ENCODE measurements around the gene RARRES1. TPM values are rescaled to one million over a fixed set of nuclear protein-coding genes. Genes with fewer than 3 reads are reported as not detected.

Gene RARRES1
- total and polyA plus RNA-seq, 9 donors = 2.2 to 9.4 (median 4.1) TPM

GRCh38 chr3:158672215-158673176, 59.8 kb downstream of the RARRES1 start, which contains the start of gene LXN:
Gene LXN, minus strand, starts transcription at chr3:158672648. Its CDS starts 170 bp downstream, at chr3:158672478.
- H3K36me3 ChIP-seq (ENCODE audit: control insufficient read depth, insufficient read depth, low read length) = peaks cover 3% of the 10 kb centered on the region
- 11% methylated on average over 21 of the region's 30 CpGs for WGBS (ENCODE audit: insufficient coverage)

DNA sequence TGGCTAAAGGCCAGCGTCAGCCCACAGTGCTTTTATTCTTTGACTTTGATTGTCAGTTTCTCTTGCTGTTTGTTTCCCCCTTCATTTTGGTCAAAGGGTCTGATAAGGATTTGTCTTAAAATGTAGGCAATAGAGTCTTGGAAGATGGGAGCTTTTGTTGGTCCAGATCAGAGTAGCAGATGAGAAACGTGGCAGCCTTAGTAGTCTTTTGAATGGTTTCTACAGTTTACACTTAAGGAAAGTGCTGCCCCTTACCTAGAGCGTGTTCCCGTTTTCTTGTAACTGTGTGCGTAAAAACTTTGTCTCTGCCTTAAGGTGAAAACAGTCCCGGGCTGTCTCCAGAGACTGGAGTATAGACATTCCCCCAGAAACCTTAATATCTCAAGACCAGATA, 60.4 kb downstream of the RARRES1 start:
- Histone ChIP-seq H3K4me1 (ENCODE audit: control insufficient read depth, insufficient read depth, low read length) (no peaks in the 10 kb centered on the region), H3K27me3 (ENCODE audit: control insufficient read depth, insufficient read depth, low read length) (no peaks in the 10 kb centered on the region), H3K4me3 (ENCODE audit: low read length) (peak overlapping the region; percentile 48), H3K36me3 (ENCODE audit: control insufficient read depth, insufficient read depth, low read length) (peaks cover 6% of the 10 kb centered on the region), H3K9me3 (replicated peaks; ENCODE audit: control insufficient read depth, low read depth, low read length) (no peaks in the 10 kb centered on the region), H3K27ac (ENCODE audit: low read length) (peak overlapping the region; percentile 77)
- WGBS (ENCODE audit: insufficient coverage) = 0% methylated on average over 1 of the region's 6 CpGs
- DNase-seq = peak; percentile 9

More at GRCh38 chr3:158672215-158673176, 59.8 kb downstream of the RARRES1 start, which contains the start of gene LXN:
- H3K27me3 ChIP-seq (ENCODE audit: control insufficient read depth, insufficient read depth, low read length) = no peaks in the 10 kb centered on the region
- peak within 1 kb of the TSS; percentile 77 for H3K27ac ChIP-seq (ENCODE audit: low read length)
- no peaks in the 10 kb centered on the region for H3K4me1 ChIP-seq (ENCODE audit: control insufficient read depth, insufficient read depth, low read length)
- peak; percentile 92 for DNase-seq
- no peaks in the 10 kb centered on the region for H3K9me3 ChIP-seq (replicated peaks; ENCODE audit: control insufficient read depth, low read depth, low read length)
- peak within 1 kb of the TSS; percentile 48 for H3K4me3 ChIP-seq (ENCODE audit: low read length)

DNA sequence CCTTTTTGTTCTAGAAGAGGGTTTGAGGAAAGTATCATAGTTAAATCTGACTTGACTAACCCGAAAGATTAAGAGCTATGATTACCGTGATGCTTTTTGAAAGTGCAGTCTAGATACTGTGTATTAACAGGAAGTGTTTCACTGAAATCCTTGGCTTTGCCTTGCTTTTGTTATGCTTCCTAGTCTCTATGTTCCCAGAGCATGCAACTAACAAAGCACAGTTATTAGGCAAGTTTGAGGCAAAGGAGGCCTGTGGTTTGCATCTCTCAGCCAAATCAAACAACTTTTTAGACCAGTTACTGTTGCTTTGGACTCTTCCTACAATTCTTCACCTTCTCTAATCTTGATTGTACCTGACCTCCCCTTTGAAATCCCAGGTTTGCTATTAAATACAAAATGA, 63.8 kb downstream of the RARRES1 start:
- H3K9me3 ChIP-seq (replicated peaks; ENCODE audit: control insufficient read depth, low read depth, low read length) = no peaks in the 10 kb centered on the region
- H3K36me3 ChIP-seq (ENCODE audit: control insufficient read depth, insufficient read depth, low read length) = peaks cover 16% of the 10 kb centered on the region
- H3K27me3 ChIP-seq (ENCODE audit: control insufficient read depth, insufficient read depth, low read length) = no peaks in the 10 kb centered on the region
- H3K4me1 ChIP-seq (ENCODE audit: control insufficient read depth, insufficient read depth, low read length) = no peaks in the 10 kb centered on the region
- no peak for DNase-seq
- no peak overlapping the region for H3K27ac ChIP-seq (ENCODE audit: low read length)
- H3K4me3 ChIP-seq (ENCODE audit: low read length) = no peak overlapping the region
- WGBS (ENCODE audit: insufficient coverage) = no CpG with 5 or more reads among the region's 2 CpGs

DNA sequence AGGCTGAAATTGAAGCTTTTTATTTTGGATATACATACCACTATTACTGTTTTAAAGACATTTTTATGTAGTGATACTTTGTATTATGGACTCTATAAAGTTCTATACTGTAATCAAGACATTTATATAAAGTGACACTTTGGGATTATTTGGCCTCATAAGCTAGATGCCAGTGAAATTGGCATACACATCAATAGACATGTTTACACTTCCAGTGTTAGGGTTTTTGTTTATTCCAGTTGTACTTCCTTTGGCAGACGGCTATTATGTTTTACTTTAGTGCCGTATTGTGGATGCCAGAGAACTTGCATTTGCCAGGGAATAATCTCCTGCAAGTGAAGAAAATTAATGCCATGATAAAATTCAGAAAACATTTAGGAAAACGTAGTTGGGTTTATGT, 65.8 kb downstream of the RARRES1 start:
- Histone ChIP-seq H3K4me1 (ENCODE audit: control insufficient read depth, insufficient read depth, low read length) (no peaks in the 10 kb centered on the region), H3K27ac (ENCODE audit: low read length) (no peak overlapping the region), H3K4me3 (ENCODE audit: low read length) (no peak overlapping the region), H3K9me3 (replicated peaks; ENCODE audit: control insufficient read depth, low read depth, low read length) (no peaks in the 10 kb centered on the region), H3K27me3 (ENCODE audit: control insufficient read depth, insufficient read depth, low read length) (no peaks in the 10 kb centered on the region), H3K36me3 (ENCODE audit: control insufficient read depth, insufficient read depth, low read length) (peaks cover 19% of the 10 kb centered on the region)
- no CpG with 5 or more reads among the region's 3 CpGs for WGBS (ENCODE audit: insufficient coverage)
- no peak for DNase-seq

GRCh38 chr3:158663832-158664231, 68.4 kb downstream of the RARRES1 start:
- Histone ChIP-seq H3K36me3 (ENCODE audit: control insufficient read depth, insufficient read depth, low read length) (peaks cover 33% of the 10 kb centered on the region), H3K4me3 (ENCODE audit: low read length) (no peak overlapping the region), H3K9me3 (replicated peaks; ENCODE audit: control insufficient read depth, low read depth, low read length) (no peaks in the 10 kb centered on the region), H3K27ac (ENCODE audit: low read length) (no peak overlapping the region), H3K4me1 (ENCODE audit: control insufficient read depth, insufficient read depth, low read length) (no peaks in the 10 kb centered on the region), H3K27me3 (ENCODE audit: control insufficient read depth, insufficient read depth, low read length) (no peaks in the 10 kb centered on the region)
- WGBS (ENCODE audit: insufficient coverage) = no CpG with 5 or more reads among the region's 1 CpG
- DNase-seq = no peak

GRCh38 chr3:158663246-158663645, 69.0 kb downstream of the RARRES1 start:
- no CpG with 5 or more reads among the region's 1 CpG for WGBS (ENCODE audit: insufficient coverage)
- no peaks in the 10 kb centered on the region for H3K4me1 ChIP-seq (ENCODE audit: control insufficient read depth, insufficient read depth, low read length)
- H3K36me3 ChIP-seq (ENCODE audit: control insufficient read depth, insufficient read depth, low read length) = peaks cover 34% of the 10 kb centered on the region
- DNase-seq = peak; percentile 48
- no peaks in the 10 kb centered on the region for H3K27me3 ChIP-seq (ENCODE audit: control insufficient read depth, insufficient read depth, low read length)
- no peaks in the 10 kb centered on the region for H3K9me3 ChIP-seq (replicated peaks; ENCODE audit: control insufficient read depth, low read depth, low read length)
- H3K27ac ChIP-seq (ENCODE audit: low read length) = no peak overlapping the region
- H3K4me3 ChIP-seq (ENCODE audit: low read length) = no peak overlapping the region

DNA sequence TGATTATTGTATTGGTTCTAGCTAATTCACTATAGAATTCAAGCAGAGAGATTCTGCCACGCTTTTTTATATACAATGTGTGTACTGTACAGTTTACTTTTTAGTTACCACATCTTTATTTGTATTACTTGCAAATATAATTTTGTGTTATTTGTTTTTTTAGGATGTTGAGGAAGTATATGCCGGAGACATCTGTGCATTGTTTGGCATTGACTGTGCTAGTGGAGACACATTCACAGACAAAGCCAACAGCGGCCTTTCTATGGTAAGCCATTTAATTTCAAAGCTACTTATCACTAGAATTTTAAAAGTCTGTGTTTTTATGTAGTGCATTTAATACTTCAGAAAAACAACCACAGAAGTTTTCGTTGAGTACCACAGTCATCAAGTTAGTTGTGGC, 71.5 kb downstream of the RARRES1 start:
- DNase-seq = no peak
- Histone ChIP-seq H3K27me3 (ENCODE audit: control insufficient read depth, insufficient read depth, low read length) (no peaks in the 10 kb centered on the region), H3K4me1 (ENCODE audit: control insufficient read depth, insufficient read depth, low read length) (no peaks in the 10 kb centered on the region), H3K9me3 (replicated peaks; ENCODE audit: control insufficient read depth, low read depth, low read length) (no peaks in the 10 kb centered on the region), H3K27ac (ENCODE audit: low read length) (peak overlapping the region; percentile 65), H3K4me3 (ENCODE audit: low read length) (no peak overlapping the region), H3K36me3 (ENCODE audit: control insufficient read depth, insufficient read depth, low read length) (peaks cover 34% of the 10 kb centered on the region)
- WGBS (ENCODE audit: insufficient coverage) = no CpG with 5 or more reads among the region's 4 CpGs

- H3K4me1 ChIP-seq (ENCODE audit: control insufficient read depth, insufficient read depth, low read length) = no peaks in the 10 kb centered on the region
- no peaks in the 10 kb centered on the region for H3K27me3 ChIP-seq (ENCODE audit: control insufficient read depth, insufficient read depth, low read length)
- DNase-seq = peak; percentile 76
- H3K36me3 ChIP-seq (ENCODE audit: control insufficient read depth, insufficient read depth, low read length) = peaks cover 34% of the 10 kb centered on the region
- no peaks in the 10 kb centered on the region for H3K9me3 ChIP-seq (replicated peaks; ENCODE audit: control insufficient read depth, low read depth, low read length)
- H3K4me3 ChIP-seq (ENCODE audit: low read length) = no peak overlapping the region
- 80% methylated on average over 1 of the region's 7 CpGs for WGBS (ENCODE audit: insufficient coverage)
- peak overlapping the region; percentile 70 for H3K27ac ChIP-seq (ENCODE audit: low read length)
Observed at GRCh38 chr3:158659454-158660237, 72.6 kb downstream of the RARRES1 start.

- Histone ChIP-seq H3K4me3 (ENCODE audit: low read length) (no peak overlapping the region), H3K36me3 (ENCODE audit: control insufficient read depth, insufficient read depth, low read length) (peaks cover 29% of the 10 kb centered on the region), H3K9me3 (replicated peaks; ENCODE audit: control insufficient read depth, low read depth, low read length) (no peaks in the 10 kb centered on the region), H3K4me1 (ENCODE audit: control insufficient read depth, insufficient read depth, low read length) (no peaks in the 10 kb centered on the region), H3K27me3 (ENCODE audit: control insufficient read depth, insufficient read depth, low read length) (no peaks in the 10 kb centered on the region), H3K27ac (ENCODE audit: low read length) (peak overlapping the region; percentile 70)
- no CpG with 5 or more reads among the region's 7 CpGs for WGBS (ENCODE audit: insufficient coverage)
- no peak for DNase-seq
Observed at GRCh38 chr3:158658889-158659288, 73.4 kb downstream of the RARRES1 start.

- H3K36me3 ChIP-seq (ENCODE audit: control insufficient read depth, insufficient read depth, low read length) = peaks cover 17% of the 10 kb centered on the region
- DNase-seq = no peak
- no peak overlapping the region for H3K27ac ChIP-seq (ENCODE audit: low read length)
- H3K27me3 ChIP-seq (ENCODE audit: control insufficient read depth, insufficient read depth, low read length) = no peaks in the 10 kb centered on the region
- WGBS (ENCODE audit: insufficient coverage) = no CpG with 5 or more reads among the region's 3 CpGs
- no peaks in the 10 kb centered on the region for H3K9me3 ChIP-seq (replicated peaks; ENCODE audit: control insufficient read depth, low read depth, low read length)
- H3K4me3 ChIP-seq (ENCODE audit: low read length) = no peak overlapping the region
- no peaks in the 10 kb centered on the region for H3K4me1 ChIP-seq (ENCODE audit: control insufficient read depth, insufficient read depth, low read length)
Observed at GRCh38 chr3:158652463-158652862, 79.8 kb downstream of the RARRES1 start.
